HTR-8/SVneo (cell line): Measurements from ENCODE around the gene RBM42.
"Not testable (repeated sequence)": the region's sequence is repeated elsewhere in the genome, so short reads cannot be mapped to it uniquely, and the experiment has no call there.

Source experiments
- DNase-seq: peaks from one replicate; pipeline ENCODE4 v3.0.0; 2011; ENCODE audit warnings: low spot score, mixed read lengths; ENCODE audit not compliant: insufficient read length
- FAIRE-seq: peaks from 2 replicates; lab custom pipeline; 2011; peaks lifted over from hg19 to GRCh38; lab: Jason Lieb, UNC

The RBM42 gene

GRCh38 chr19:35628565-35629331 lies at the start of gene RBM42:
Gene RBM42 (plus strand): TSS chr19:35629036. CDS start chr19:35629154, 118 bp downstream.
- DNase-seq (peak; percentile 99), FAIRE-seq (peak; percentile 94)

GRCh38 chr19:35582760-35583159 lies 46.1 kb upstream of the RBM42 start:
- DNase-seq = no peak
- no peak for FAIRE-seq

GRCh38 chr19:35585848-35586247 lies 43.0 kb upstream of the RBM42 start, which contains the start of gene PMIS2:
Gene PMIS2 (plus strand): TSS chr19:35586173. CDS start chr19:35586260, 87 bp downstream.
- FAIRE-seq (no peak), DNase-seq (no peak)

- FAIRE-seq (no peak), DNase-seq (no peak)
Observed at GRCh38 chr19:35587321-35587720, 41.5 kb upstream of the RBM42 start.

GRCh38 chr19:35590875-35591274 lies 38.0 kb upstream of the RBM42 start:
- DNase-seq = no peak
- no peak for FAIRE-seq

GRCh38 chr19:35592226-35592625 lies 36.6 kb upstream of the RBM42 start:
- FAIRE-seq (no peak), DNase-seq (no peak)

GRCh38 chr19:35595026-35595425 lies 33.8 kb upstream of the RBM42 start:
- FAIRE-seq, DNase-seq: not testable (repeated sequence)

- FAIRE-seq (no peak), DNase-seq (no peak)
Observed at GRCh38 chr19:35595928-35596327, 32.9 kb upstream of the RBM42 start.

- FAIRE-seq = no peak
- no peak for DNase-seq
Observed at GRCh38 chr19:35596366-35596999, 32.4 kb upstream of the RBM42 start.

- DNase-seq (no peak), FAIRE-seq (no peak)
Observed at GRCh38 chr19:35601971-35602370, 26.9 kb upstream of the RBM42 start.

GRCh38 chr19:35604436-35604835 lies 24.4 kb upstream of the RBM42 start:
- FAIRE-seq, DNase-seq: not testable (repeated sequence)

GRCh38 chr19:35607170-35607569 lies 21.7 kb upstream of the RBM42 start:
- not testable (repeated sequence) for FAIRE-seq, DNase-seq

- DNase-seq (no peak), FAIRE-seq (no peak)
Observed at GRCh38 chr19:35607661-35608060, 21.2 kb upstream of the RBM42 start.

GRCh38 chr19:35608251-35608650 lies 20.6 kb upstream of the RBM42 start:
- DNase-seq (no peak), FAIRE-seq (no peak)

GRCh38 chr19:35609851-35610353 lies 18.9 kb upstream of the RBM42 start:
- DNase-seq = no peak
- no peak for FAIRE-seq

- FAIRE-seq = no peak
- no peak for DNase-seq
Observed at GRCh38 chr19:35612224-35612558, 16.6 kb upstream of the RBM42 start.

GRCh38 chr19:35612559-35613321 lies 16.1 kb upstream of the RBM42 start, which contains the start of gene HAUS5:
Gene HAUS5 (plus strand): TSS chr19:35612735. CDS start chr19:35612795, 60 bp downstream.
- FAIRE-seq (peak; percentile 98), DNase-seq (peak; percentile 96)

GRCh38 chr19:35613574-35613973 lies 15.3 kb upstream of the RBM42 start:
- FAIRE-seq (no peak), DNase-seq (no peak)

GRCh38 chr19:35615036-35615435 lies 13.8 kb upstream of the RBM42 start:
- FAIRE-seq = no peak

GRCh38 chr19:35618857-35619256 lies 10.0 kb upstream of the RBM42 start:
- FAIRE-seq (no peak), DNase-seq (no peak)

More at GRCh38 chr19:35615036-35615435, 13.8 kb upstream of the RBM42 start:
- no peak for DNase-seq
